ENCODE results near the gene OR5H15. TPM values are rescaled to one million over a fixed set of nuclear protein-coding genes. Genes with fewer than 3 reads are reported as not detected.
"Not testable (repeated sequence)": the region's sequence is repeated elsewhere in the genome, so short reads cannot be mapped to it uniquely, and the experiment has no call there.

Gene OR5H15
- total and polyA plus RNA-seq, 9 donors: not detected

GRCh38 chr3:98172621-98173020, 6.1 kb downstream of the OR5H15 start:
- no peaks in the 10 kb centered on the region for H3K36me3 ChIP-seq
- no peak for DNase-seq
- intact Hi-C loops (cut with DNase I): no loop called here
- TF ChIP-seq EP300 (IDR thresholded peaks at IDR 0.05) (no peak), CTCF (IDR thresholded peaks at IDR 0.05) (no peak)
- WGBS, 3 donors: 70 to 84% (median 74%) methylated on average over 7 of the region's 7 CpGs
- H3K4me3 ChIP-seq: no peak overlapping the region
- H3K9me3 ChIP-seq: no peaks in the 10 kb centered on the region
- no peak overlapping the region for H3K27ac ChIP-seq
- no peaks in the 10 kb centered on the region for H3K4me1 ChIP-seq (ENCODE audit: insufficient read depth)
- H3K27me3 ChIP-seq: no peaks in the 10 kb centered on the region

GRCh38 chr3:98180319-98180890, 13.9 kb downstream of the OR5H15 start:
- no peak overlapping the region for H3K4me3 ChIP-seq
- no peak for TF ChIP-seq EP300 (IDR thresholded peaks at IDR 0.05)
- TF ChIP-seq CTCF (IDR thresholded peaks at IDR 0.05): no peak
- TF ChIP-seq POLR2A (IDR thresholded peaks at IDR 0.05): no peak
- intact Hi-C loops (cut with DNase I): no loop called here
- H3K9me3 ChIP-seq: no peaks in the 10 kb centered on the region
- DNase-seq: no peak
- 76 to 85% (median 77%) methylated on average over 3 of the region's 3 CpGs for WGBS, 3 donors
- H3K4me1 ChIP-seq (ENCODE audit: insufficient read depth): no peaks in the 10 kb centered on the region
- H3K36me3 ChIP-seq: no peaks in the 10 kb centered on the region
- H3K27me3 ChIP-seq: no peaks in the 10 kb centered on the region
- no peak overlapping the region for H3K27ac ChIP-seq

DNA sequence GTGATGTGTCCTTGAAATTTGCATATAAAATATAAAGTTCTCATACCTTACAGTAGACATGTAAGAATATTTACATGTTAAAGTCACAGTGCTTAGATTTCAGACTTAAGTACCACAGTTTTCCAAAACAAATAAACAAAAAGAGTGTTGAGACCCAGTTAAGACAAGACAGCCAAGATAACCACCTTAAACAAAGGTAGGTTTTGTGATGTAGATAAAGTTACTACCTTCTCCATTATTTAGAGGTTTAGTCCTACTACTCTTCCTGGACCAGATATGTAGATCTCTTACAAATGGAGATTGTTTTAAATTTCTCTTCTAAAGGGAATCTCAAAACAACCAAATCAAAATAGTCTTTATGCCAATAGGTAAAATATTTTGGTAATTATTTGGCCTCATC, 15.7 kb downstream of the OR5H15 start:
- no peak overlapping the region for H3K27ac ChIP-seq
- H3K9me3 ChIP-seq: no peaks in the 10 kb centered on the region
- H3K36me3 ChIP-seq: no peaks in the 10 kb centered on the region
- intact Hi-C loops (cut with DNase I): no loop called here
- no peaks in the 10 kb centered on the region for H3K4me1 ChIP-seq (ENCODE audit: insufficient read depth)
- H3K4me3 ChIP-seq: no peak overlapping the region
- DNase-seq: no peak
- no peaks in the 10 kb centered on the region for H3K27me3 ChIP-seq
- TF ChIP-seq CTCF (IDR thresholded peaks at IDR 0.05) (no peak), EP300 (IDR thresholded peaks at IDR 0.05) (no peak), POLR2A (IDR thresholded peaks at IDR 0.05) (no peak)

- Histone ChIP-seq H3K27ac (no peak overlapping the region), H3K4me1 (ENCODE audit: insufficient read depth) (no peaks in the 10 kb centered on the region), H3K36me3 (no peaks in the 10 kb centered on the region), H3K4me3 (no peak overlapping the region), H3K9me3 (no peaks in the 10 kb centered on the region), H3K27me3 (no peaks in the 10 kb centered on the region)
- intact Hi-C loops (cut with DNase I): no loop called here
- DNase-seq: no peak
- TF ChIP-seq POLR2A (IDR thresholded peaks at IDR 0.05) (no peak), EP300 (IDR thresholded peaks at IDR 0.05) (no peak), CTCF (IDR thresholded peaks at IDR 0.05) (no peak)
These were observed 18.7 kb downstream of the OR5H15 start for GRCh38 chr3:98185180-98185579.

GRCh38 chr3:98188545-98188944, 22.0 kb downstream of the OR5H15 start:
- TF ChIP-seq CTCF (IDR thresholded peaks at IDR 0.05): no peak
- TF ChIP-seq EP300 (IDR thresholded peaks at IDR 0.05): no peak
- no peak for TF ChIP-seq POLR2A (IDR thresholded peaks at IDR 0.05)
- no peaks in the 10 kb centered on the region for H3K36me3 ChIP-seq
- H3K9me3 ChIP-seq: no peaks in the 10 kb centered on the region
- intact Hi-C loops (cut with DNase I): no loop called here
- DNase-seq: no peak
- H3K4me1 ChIP-seq (ENCODE audit: insufficient read depth): no peaks in the 10 kb centered on the region
- H3K27me3 ChIP-seq: no peaks in the 10 kb centered on the region
- no peak overlapping the region for H3K27ac ChIP-seq
- WGBS, 3 donors: 39 to 46% (median 41%) methylated on average over 3 of the region's 3 CpGs
- no peak overlapping the region for H3K4me3 ChIP-seq

DNA sequence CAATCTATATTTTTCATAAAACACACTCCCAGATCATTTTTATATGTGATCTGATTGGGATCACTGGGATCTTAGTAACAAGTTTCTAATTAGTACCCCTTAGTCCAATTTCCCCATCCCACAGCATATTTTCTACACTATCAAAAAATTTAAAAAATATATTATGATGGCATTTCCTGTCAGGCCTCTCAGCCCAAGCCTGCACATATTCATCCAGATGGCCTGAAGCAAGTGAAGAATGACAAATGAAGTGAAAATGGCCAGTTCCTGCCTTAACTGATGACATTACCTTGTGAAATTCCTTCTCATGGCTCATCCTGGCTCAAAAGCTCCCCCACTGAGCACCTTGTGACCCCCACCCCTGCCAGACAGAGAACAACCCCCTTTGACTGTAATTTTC, 24.4 kb downstream of the OR5H15 start:
- H3K27me3 ChIP-seq; H3K9me3 ChIP-seq; H3K27ac ChIP-seq; H3K36me3 ChIP-seq; intact Hi-C loops (cut with DNase I); DNase-seq; H3K4me1 ChIP-seq (ENCODE audit: insufficient read depth); H3K4me3 ChIP-seq: not testable (repeated sequence)

DNA sequence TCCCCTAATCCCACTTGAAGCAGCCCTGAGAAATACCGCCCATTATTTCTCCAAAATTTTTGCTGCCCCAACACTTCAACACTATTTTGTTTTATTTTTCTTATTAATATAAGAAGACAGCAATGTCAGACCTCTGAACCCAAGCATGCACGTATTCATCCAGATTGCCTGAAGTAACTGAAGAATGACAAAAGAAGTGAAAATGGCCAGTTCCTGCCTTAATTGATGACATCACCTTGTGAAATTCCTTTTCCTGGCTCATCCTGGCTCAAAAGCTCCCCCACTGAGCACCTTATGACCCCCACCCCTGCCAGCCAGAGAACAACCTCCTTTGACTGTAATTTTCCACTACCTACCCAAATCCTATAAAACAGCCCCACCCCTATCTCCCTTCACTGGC, 29.8 kb downstream of the OR5H15 start:
- H3K9me3 ChIP-seq; H3K27ac ChIP-seq; DNase-seq; H3K4me3 ChIP-seq; H3K36me3 ChIP-seq; H3K4me1 ChIP-seq (ENCODE audit: insufficient read depth); H3K27me3 ChIP-seq; intact Hi-C loops (cut with DNase I): not testable (repeated sequence)
- WGBS, 3 donors: 49 to 72% (median 63%) methylated on average over 2 of the region's 2 CpGs
